GM23338 (cell line): ENCODE results near the gene SPINK4. TPM values are rescaled to one million over a fixed set of nuclear protein-coding genes. Genes with fewer than 3 reads are reported as not detected.
A peak's percentile ranks its signal among the peaks of the same experiment; 100 is the strongest.

Experiments used
- ATAC-seq: fragments of 200-7000 bp; cut with Tn5 transposase; 3 replicates; pipeline ENCODE4 v1.9.1; 2020
- DNase-seq: peaks from one replicate; pipeline ENCODE4 v3.0.0-alpha.2; 2015; ENCODE audit warnings: low spot score
- H2AFZ ChIP-seq: fragments of 200-600 bp; sonication (generic); 2 replicates; pipeline ENCODE4 v1.8.0; 2016; ENCODE audit warnings: antibody characterized with exemption, mild to moderate bottlenecking, moderate library complexity
- H3F3A ChIP-seq: fragments of 200-600 bp; sonication (generic); replicated peaks from 2 replicates; pipeline ENCODE4 v1.8.0; 2017; ENCODE audit warnings: antibody characterized with exemption, mixed run types, low read depth
- H3K27ac ChIP-seq: fragments of 200-600 bp; sonication (generic); 2 replicates; pipeline ENCODE4 v1.6.1; 2016; ENCODE audit warnings: low read depth
- H3K27me3 ChIP-seq: fragments of 200-600 bp; sonication (generic); 2 replicates; pipeline ENCODE4 v1.8.0; 2016; ENCODE audit warnings: mild to moderate bottlenecking, mixed run types, moderate library complexity; ENCODE audit not compliant: insufficient read depth
- H3K36me3 ChIP-seq: fragments of 200-600 bp; sonication (generic); 2 replicates; pipeline ENCODE4 v1.8.0; 2016; ENCODE audit warnings: mild to moderate bottlenecking; ENCODE audit not compliant: insufficient read depth
- H3K4me1 ChIP-seq: fragments of 200-600 bp; sonication (generic); 2 replicates; pipeline ENCODE4 v1.8.0; 2016; ENCODE audit warnings: mild to moderate bottlenecking, moderate library complexity; ENCODE audit not compliant: insufficient read depth
- H3K4me2 ChIP-seq: fragments of 200-600 bp; sonication (generic); 2 replicates; pipeline ENCODE4 v1.7.1; 2017; ENCODE audit warnings: mixed run types
- H3K4me3 ChIP-seq: fragments of 200-600 bp; sonication (generic); 2 replicates; pipeline ENCODE4 v1.6.1; 2016; ENCODE audit warnings: mixed run types
- H3K79me2 ChIP-seq: fragments of 200-600 bp; sonication (generic); replicated peaks from 2 replicates; pipeline ENCODE4 v1.8.0; 2017; ENCODE audit warnings: mild to moderate bottlenecking; ENCODE audit not compliant: insufficient read depth
- H3K9me2 ChIP-seq: fragments of 200-600 bp; sonication (generic); 2 replicates; pipeline ENCODE4 v1.8.0; 2017; ENCODE audit not compliant: insufficient read depth
- H4K20me1 ChIP-seq: fragments of 200-600 bp; sonication (generic); replicated peaks from 2 replicates; pipeline ENCODE4 v1.8.0; 2017; ENCODE audit warnings: mild to moderate bottlenecking; ENCODE audit not compliant: insufficient read depth
- H3K27ac Mint-ChIP-seq: 2 replicates; pipeline ENCODE4 v1.8.0; 2020; ENCODE audit warnings: inconsistent platforms, mild to moderate bottlenecking, moderate library complexity, mixed read lengths
- H3K27me3 Mint-ChIP-seq: 3 replicates; pipeline ENCODE4 v1.8.0; 2022; ENCODE audit warnings: low read depth, mild to moderate bottlenecking, moderate library complexity, mixed read lengths, inconsistent platforms; ENCODE audit not compliant: insufficient read depth, poor library complexity
- H3K36me3 Mint-ChIP-seq: 3 replicates; pipeline ENCODE4 v1.8.0; 2021; ENCODE audit warnings: low read depth, mild to moderate bottlenecking, inconsistent platforms, moderate library complexity, mixed read lengths
- H3K4me1 Mint-ChIP-seq: 3 replicates; pipeline ENCODE4 v1.8.0; 2020; ENCODE audit warnings: mild to moderate bottlenecking, inconsistent platforms, mixed read lengths
- H3K4me3 Mint-ChIP-seq: 3 replicates; pipeline ENCODE4 v1.8.0; 2021; ENCODE audit warnings: moderate library complexity, mild to moderate bottlenecking, inconsistent platforms, mixed read lengths
- H3K9me3 Mint-ChIP-seq: 3 replicates; pipeline ENCODE4 v1.8.0; 2020; ENCODE audit warnings: moderate library complexity, mild to moderate bottlenecking, inconsistent platforms, mixed read lengths
- CREB1 ChIP-seq: fragments of 250-450 bp; sonication (Bioruptor Pico); IDR thresholded peaks from 2 replicates; pipeline ENCODE4 v1.5.0; 2020; ENCODE audit warnings: low read depth, mild to moderate bottlenecking, moderate library complexity
- CTCF ChIP-seq, 2 experiments: fragments of 200-600 bp in 1 of 2; sonication (generic) in 1 of 2; conservative IDR thresholded peaks; 2 replicates each; pipeline versions ENCODE4 v1.5.1 to v1.6.1; 2016 to 2017; ENCODE audit warnings: antibody characterized with exemption in 2 of 2, low read depth in 2 of 2, mild to moderate bottlenecking in 2 of 2, moderate library complexity in 1 of 2
- ETS1 ChIP-seq: IDR thresholded peaks from 2 replicates; pipeline ENCODE4 v1.6.1; 2016; ENCODE audit warnings: antibody characterized with exemption
- EZH2phosphoT487 ChIP-seq: fragments of 200-600 bp; sonication (generic); IDR thresholded peaks from one replicate; pipeline ENCODE4 v1.8.1; 2018; ENCODE audit warnings: antibody characterized with exemption; ENCODE audit not compliant: unreplicated experiment
- JUNB ChIP-seq: IDR thresholded peaks from one replicate; pipeline ENCODE4 v1.6.1; 2016; ENCODE audit warnings: antibody characterized with exemption; ENCODE audit not compliant: unreplicated experiment
- POLR2AphosphoS5 ChIP-seq: IDR thresholded peaks from 2 replicates; pipeline ENCODE4 v1.6.1; 2016; ENCODE audit warnings: antibody characterized with exemption, low read depth
- ZNF114 ChIP-seq: fragments of 250-450 bp; sonication (Bioruptor Pico); IDR thresholded peaks from 2 replicates; pipeline ENCODE4 v1.5.0; 2020; ENCODE audit warnings: mild to moderate bottlenecking, moderate library complexity
- ZNF462 ChIP-seq: fragments of 250-450 bp; sonication (Bioruptor Pico); IDR thresholded peaks from 2 replicates; pipeline ENCODE4 v1.5.0; 2020; ENCODE audit warnings: mild to moderate bottlenecking, moderate library complexity
- polyA plus RNA-seq: library from polyadenylated mRNA; unstranded; fragments of >200 nt; fragmentation: Nextera tagmentation; extraction: Ambion mirVana; gene quantifications from 2 replicates; pipeline ENCODE4 v1.2.1, GENCODE V29; 2016
- total RNA-seq: library from RNA; depleted of rRNA; stranded (reverse); fragments of >200 nt; shearing (Covaris generic); gene quantifications from 2 replicates; pipeline ENCODE4 v1.2.3, GENCODE V29; 2014

The SPINK4 gene
- total and polyA plus RNA-seq, 2 experiments from 2014 or later, result not detected

GRCh38 chr9:33264473-33265177 is 24.7 kb downstream of the SPINK4 start, which contains the start of the genes BAG1 and CHMP5:
Gene BAG1, minus strand, starts transcription at chr9:33264708.
Gene CHMP5, plus strand, starts transcription at chr9:33265049. Its CDS starts 30 bp downstream, at chr9:33265079.
- DNase-seq, result peak; percentile 100
- TF ChIP-seq ZNF462 (CRISPR knock-in tag) (no peak), ETS1 (peak; percentile 71; the same call in 1 of the 2 replicates), JUNB (no peak), EZH2phosphoT487 (no peak), CTCF (conservative IDR thresholded peaks at IDR 0.05; ENCODE audit: low read depth in 2 of 2) (peak in 1 of 2 experiments; percentile 21; a peak in 2 of 4 replicates), POLR2AphosphoS5 (peak; percentile 72), CREB1 (peak; percentile 28), ZNF114 (CRISPR knock-in tag) (no peak)
- ATAC-seq, result peak; percentile 91
- H3K4me3 ChIP-seq, result peak within 1 kb of the TSS; percentile 99
- no peaks in the 10 kb centered on the region for H3K9me2 ChIP-seq
- peak within 1 kb of the TSS; percentile 86 for H2AFZ ChIP-seq
- Mint-ChIP-seq H3K27ac (peak within 1 kb of the TSS; percentile 93), H3K36me3 (peaks cover 48% of the 10 kb centered on the region), H3K27me3 (peaks cover 2% of the 10 kb centered on the region), H3K4me3 (peak within 1 kb of the TSS; percentile 97), H3K4me1 (peaks cover 10% of the 10 kb centered on the region), H3K9me3 (no peaks in the 10 kb centered on the region)
- peaks cover 5% of the 10 kb centered on the region; the same call in 1 of the 2 replicates for H3K4me1 ChIP-seq
- peaks cover 38% of the 10 kb centered on the region for H3K79me2 ChIP-seq
- H3K27me3 ChIP-seq, result no peaks in the 10 kb centered on the region
- H3K27ac ChIP-seq, result 0 out of 2 replicates have a peak within 1 kb of the TSS, but pooled peaks have one; percentile 32
- H3K4me2 ChIP-seq, result peak within 1 kb of the TSS; percentile 98
- peaks cover 48% of the 10 kb centered on the region for H3K36me3 ChIP-seq
- H4K20me1 ChIP-seq, result peaks cover 11% of the 10 kb centered on the region
- no peaks in the 10 kb centered on the region for H3F3A ChIP-seq
